GM19193 (cell line): ENCODE results near the gene PTH1R.

Experiments used
- POLR2A ChIP-seq: IDR thresholded peaks from 4 replicates; pipeline ENCODE4 v1.6.1; 2011; ENCODE audit not compliant: insufficient read depth, insufficient read length; ENCODE audit errors: extremely low read depth

The PTH1R gene

DNA sequence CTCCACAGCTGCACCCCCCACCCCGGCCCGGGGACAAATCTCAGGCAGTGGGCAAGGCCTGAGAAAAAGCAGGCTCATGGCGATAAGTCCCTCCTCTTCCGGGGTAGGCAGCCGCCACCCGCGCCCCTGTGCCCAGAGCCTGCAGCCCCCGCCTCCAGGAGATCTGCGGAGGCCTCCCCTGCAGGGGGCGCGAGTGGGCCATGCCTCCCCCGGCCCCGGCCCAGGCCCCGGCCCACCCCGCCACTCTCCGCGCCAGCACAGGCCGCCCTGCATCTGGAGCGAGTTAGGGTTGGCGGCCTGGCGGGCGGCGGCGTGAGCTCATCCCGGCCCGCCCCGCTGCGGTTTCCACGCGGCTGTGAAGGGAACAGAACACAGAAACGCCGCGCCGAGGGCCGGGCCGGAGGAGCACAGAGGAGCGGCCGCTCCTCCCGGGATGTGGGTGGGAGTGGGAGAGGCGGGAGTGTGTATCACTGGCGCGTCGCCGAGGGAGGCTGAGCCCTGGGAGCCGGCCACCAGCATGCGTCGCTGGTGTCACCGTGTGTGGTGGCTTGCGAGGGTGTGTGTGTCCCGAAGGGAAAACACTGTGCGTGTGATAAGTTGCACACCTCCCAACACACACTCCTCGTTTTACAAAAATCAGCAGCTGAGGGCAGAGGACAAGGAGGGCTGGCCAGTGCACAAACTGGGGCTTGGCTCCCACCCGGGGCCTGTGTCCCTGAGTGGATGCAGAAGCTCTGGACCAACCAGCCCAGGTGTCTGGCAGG lies 31.5 kb upstream of the PTH1R start:
- peak; percentile 68 for TF ChIP-seq POLR2A

DNA sequence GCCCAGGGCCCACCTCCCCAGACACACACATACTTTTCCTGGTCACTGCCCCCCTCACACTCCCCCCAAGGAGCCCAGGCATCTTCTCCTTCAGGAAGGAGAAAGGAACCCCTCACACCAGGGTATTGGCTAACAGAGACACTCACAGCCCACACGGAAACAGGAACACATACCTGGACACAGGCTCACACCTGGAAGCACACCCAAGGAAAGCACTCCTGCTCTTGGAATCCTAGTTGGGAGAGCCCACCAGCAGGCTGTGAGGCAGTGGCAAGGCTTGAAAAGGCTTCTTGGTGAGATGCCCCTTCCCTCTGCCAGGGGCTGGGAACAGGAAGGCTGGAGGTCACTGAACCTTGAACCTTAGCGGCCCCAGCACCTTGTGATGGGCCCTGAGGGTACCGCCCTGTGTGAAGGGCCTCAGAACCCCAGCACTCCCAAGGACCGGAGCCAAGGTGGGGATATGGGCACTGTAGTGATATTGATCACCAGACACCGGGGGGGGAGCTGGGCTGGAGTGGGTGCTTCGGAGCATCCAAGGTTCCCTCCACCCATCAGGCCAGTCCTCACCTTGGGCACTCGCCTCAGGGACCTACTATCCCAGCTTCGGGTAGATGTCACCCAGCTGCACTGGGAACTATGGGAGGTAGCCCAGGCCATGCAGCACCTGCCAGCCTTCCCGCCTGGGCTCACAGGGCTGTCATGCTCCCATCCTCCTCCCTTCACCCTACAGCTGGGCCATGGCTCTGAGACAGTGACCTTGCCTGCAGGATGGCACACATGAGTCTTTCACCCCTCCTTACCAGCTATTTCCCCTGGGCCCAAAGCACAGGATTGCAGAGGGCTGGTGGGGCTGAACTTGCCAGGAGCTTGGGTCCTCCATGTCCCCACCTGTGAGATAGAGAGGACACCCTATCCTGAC lies 30.6 kb upstream of the PTH1R start:
- no peak for TF ChIP-seq POLR2A

DNA sequence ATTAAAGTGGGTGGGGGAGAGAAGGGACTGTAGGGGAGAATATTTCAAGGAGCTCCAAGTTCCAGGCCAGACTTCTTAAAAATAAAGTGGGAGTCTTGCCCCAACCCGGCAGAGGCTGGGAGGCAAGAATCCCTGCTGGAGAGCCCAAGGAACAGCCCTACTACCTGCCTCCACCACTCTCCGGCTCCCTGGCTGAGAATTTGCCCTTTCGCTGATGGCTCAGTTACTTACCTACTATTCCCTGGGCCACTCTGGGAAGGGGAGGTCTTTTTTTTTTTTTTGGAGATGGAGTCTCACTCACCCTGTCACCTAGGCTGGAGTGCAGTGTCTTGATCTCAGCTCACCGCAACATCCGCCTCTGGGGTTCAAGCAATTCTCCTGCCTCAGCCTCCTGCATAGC lies 29.8 kb upstream of the PTH1R start:
- TF ChIP-seq POLR2A = no peak

DNA sequence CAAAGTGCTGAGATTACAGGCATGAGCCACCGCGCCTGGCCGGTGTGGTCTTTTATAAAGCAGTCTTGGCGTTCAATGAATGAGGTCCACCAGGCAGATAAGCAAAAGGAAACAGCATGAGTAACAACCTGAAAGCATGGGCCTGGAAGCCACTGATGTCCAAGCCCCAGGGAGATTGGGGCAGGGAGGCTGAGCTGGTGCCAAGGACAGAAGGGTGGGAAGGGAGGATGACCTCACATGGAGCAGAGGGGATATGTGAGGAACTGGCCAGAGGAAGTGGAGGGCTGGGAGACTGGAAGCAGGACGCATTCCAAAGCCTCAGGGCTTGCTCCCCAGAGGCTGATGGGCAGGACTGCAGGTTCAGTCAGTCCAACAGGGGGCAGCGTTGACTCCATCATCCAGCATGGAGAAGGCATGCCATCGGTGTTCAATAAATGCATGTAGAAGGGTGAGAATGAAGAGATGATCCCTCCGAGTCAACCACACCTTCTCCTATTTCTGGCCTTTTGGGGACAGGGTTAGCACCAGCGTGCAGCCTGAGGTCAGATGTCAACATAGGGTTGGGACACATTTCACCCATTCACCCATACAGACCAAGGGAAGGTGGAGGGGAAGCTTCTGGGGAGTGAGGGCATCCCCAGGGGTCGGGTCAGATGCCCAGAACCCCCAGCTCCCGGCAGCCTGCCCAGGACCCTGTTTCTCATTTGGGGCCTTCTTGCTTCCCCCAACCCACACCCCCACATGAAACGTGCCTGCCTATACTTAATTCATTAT lies 29.1 kb upstream of the PTH1R start:
- TF ChIP-seq POLR2A = no peak

DNA sequence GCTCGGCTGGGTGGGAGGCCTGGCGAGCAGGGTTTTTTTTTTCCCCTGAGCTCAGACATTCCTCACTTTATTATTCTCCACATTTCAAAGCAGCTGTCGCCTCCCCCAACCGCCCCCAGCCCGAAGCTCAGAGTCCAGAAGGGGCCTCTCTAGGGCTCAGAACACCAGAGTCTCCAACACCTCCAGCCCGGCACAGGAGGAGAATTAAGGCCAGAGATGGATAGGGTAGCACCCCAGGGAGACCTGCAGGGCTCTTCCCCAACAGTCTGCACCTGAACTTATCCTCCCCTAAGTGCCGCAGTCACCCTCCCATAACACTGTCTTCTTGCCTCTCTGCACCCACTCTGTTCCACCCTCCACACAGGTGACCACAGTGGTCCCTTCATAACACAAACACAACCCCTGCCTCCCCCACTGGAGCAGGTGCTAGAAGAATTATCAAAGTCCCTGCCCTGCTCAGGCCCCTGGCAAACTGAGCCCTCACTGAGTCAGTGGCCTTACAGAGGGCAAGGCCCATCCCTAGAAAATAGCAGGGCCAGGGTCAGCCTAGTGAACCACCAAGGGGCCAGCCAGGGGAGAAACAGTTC lies 28.4 kb upstream of the PTH1R start:
- TF ChIP-seq POLR2A = no peak

DNA sequence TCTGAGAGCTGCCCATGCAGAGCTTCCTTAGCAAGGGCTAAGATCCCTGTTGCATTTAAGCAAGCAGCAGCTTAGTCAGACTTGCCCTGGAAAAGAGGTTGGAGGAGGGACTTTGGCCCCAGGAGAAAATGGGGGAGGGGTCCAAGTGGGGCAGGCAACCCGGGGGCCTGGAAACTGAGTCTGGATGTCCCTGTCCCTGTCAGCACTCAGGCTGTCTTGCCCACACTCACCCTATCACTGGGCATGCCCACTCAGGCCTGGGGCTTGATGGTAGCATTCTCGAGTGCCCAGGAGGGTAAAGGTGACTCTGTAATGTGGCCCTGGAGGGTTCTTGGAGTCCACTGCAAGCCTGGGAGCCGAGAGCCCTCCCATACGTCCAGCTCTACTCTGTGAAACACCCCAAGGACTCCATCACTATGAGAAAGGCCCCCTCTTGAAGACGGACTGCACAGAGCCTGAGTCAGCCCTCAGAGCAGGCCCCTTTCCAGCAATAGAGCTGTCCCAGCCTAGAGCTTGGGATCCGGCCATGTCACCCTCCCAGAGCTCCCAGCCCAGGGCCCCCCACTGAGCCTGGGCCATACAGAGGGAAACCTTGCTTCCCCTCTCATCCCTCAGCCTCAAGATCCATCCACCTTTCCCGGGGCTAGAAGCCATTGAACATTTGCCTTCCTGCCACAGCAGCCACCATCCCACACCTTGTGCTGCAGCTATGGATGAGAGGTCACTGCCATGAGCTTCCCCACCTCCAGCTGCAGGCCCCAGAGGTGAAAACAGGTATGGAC lies 27.6 kb upstream of the PTH1R start:
- TF ChIP-seq POLR2A = no peak

DNA sequence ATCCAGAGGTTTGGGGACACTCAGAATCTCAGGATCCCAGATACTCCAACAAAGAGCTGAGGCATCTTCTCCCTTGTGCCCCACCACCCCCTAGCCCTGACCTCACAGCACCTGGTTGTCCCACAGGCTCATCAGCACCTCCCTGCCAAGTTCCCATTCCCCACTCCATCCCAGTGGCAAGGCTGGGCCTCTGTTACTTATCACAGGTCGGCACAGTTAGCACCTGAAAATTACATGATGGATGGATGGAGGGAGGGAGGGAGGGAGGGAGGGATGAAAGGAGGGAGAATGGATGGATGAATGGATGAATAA lies 27.1 kb upstream of the PTH1R start:
- no peak for TF ChIP-seq POLR2A

DNA sequence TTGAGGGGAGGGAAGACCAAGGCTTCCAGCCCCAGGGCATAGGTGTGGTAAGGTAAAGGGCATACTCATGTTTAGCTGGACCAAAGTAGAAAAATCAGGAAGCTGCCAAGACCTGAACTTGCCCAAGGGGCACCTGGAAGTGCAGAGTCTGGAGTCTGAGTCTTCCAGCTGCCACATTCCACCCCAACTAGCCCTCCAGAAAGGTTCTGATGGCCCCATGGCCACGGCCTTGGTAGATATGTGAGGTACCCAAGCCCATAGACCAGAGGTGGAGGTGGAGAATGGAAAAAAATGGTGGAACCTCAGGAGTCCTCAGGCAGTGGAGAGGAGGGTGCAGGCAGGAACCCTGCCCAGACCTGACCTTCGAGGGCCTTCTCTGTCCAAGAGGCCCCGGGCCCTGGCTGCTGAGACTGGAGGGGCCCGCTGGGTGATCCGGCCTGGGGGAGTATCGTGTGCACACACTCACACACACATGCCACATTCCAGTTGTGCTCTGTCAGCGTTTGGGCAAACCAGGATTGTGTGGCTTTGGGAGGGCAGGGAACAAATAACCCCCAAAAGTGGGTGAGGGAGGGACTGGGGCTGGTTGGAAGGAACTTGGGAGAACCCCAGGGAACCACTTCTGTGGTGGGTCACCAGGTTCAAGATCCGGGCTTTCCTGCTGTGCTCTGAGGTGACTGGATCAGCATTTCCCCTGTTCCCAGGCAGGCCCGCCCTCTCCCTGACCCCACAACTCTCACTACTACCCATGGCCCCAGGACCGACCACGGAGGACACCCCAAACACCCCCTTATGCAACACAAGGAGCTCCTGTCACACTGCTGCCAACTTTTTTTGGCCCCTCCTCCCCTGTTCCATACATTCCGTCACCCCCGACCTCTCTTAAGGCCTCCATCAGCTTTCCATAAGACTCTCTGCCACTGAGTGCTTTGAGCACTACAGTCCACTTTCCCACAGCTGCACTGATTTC lies 25.9 kb upstream of the PTH1R start:
- TF ChIP-seq POLR2A = no peak

DNA sequence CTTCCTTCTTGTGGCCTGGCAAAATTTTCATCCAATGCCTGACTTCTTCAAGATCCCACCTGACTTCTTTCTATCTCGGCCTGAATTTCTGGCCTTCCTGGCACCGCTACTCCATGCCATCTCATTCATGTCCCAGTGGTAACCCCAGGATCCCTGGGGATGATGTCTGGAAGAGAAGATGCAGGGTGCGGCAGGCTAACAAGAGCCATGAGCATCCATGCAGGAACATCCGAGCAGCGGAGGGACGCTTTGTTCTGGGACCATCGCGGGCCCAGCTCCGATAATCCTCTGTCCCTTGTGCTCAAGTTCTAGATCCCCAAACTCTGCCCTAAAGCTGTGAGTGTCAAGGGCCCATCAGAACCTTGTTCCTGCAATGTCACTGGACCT lies 25.2 kb upstream of the PTH1R start:
- no peak for TF ChIP-seq POLR2A

DNA sequence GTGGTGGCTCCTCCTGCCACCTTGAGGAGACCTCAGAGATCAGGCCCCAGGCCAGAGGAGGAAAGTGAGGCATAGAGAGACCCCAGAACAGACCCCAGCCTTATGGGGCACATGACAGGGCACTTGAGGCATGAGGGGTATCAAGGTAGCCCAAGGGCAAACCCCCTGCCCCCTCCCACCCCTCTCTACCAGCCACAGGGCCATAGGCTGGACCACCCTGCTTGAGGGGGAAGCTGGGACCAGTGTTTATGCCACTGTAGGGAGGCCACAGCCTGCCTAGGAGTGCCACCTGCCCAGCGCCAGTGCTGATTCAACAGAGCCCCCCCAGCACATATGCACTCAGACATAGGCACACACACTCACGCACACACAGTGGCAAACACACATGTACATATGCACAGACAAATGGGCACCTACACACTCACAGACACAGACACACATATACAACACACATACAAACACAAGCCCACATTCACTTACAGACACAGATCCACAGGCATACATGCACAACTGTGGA lies 24.6 kb upstream of the PTH1R start:
- TF ChIP-seq POLR2A = no peak

DNA sequence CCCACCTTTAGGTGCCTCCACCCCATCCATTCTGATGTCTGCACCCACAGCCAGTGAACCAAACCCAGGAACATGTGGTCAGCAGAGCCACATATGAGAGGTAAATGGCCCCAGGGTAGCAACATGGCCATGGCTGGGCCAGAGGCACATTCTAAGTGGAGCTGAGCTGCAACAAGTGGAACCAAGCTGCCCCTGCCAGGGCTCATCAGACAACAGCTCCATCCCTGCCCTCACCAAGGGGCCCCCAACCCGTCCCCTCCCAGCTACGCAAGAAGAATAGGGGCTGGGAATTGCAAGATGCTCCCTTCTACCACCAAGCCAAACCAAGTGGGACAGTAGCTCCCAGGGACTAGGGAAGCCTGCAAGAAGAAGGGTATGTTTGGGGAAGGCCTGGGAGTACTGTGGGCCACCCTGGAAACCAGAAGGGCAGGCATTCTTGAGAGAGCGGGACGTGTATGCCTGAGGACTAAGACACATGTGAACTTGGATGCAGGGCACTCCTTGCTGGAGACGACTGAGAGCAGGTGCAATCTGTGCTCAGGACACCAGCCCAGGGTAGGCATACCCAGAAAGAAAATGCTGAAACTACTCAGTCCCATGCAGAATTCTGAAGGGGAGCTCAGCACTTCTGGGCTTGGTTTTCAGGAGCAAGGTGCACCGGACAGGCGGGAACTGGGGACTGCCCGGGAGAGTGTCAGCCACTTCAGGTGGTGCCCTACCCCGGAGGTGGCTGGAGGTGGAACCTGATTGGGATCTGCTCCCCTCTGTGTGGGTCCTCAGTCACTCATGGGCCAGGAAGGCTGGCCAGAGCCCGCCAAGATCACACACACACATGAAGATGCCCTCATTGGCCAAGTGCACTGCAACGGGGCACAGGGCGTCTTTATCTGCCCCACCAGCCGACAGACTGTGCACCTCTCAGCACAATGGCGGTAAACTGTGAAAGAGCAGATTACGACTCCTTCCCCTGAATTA lies 23.8 kb upstream of the PTH1R start:
- TF ChIP-seq POLR2A = no peak

DNA sequence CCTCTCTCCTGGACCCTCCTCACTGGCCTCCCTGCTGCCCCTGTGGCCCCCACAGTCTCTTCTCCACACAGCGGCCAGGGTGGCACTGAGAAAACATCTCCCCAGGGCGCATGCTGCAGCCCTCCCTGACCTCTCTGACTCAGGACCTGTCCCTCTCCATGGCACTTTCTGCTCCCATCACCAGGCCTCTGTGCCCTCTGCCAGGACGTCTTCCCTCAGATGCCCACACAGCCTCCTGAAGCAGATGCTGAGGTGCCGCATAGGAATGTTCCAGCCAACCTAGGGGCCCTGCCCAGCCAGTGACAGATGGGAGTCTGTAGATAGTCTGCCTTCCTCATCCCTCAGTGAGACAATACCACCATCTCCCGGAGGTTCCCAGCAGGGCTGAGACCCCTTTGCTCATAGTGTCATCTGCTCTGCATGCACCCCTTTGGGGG lies 22.9 kb upstream of the PTH1R start:
- TF ChIP-seq POLR2A = no peak
